ENCODE results near the gene HTR3C. TPM values are rescaled to one million over a fixed set of nuclear protein-coding genes. Genes with fewer than 3 reads are reported as not detected.

The HTR3C gene
- total and polyA plus RNA-seq, 3 donors from 2014 or later = 0.31 TPM; not detected in 2

- intact Hi-C loops (cut with DNase I; ENCODE audit: low total_unique reads) = no loop called here
- DNase-seq = no peak
- Histone ChIP-seq H3K36me3 (ENCODE audit: low read depth, missing control alignments) (no peaks in the 10 kb centered on the region), H3K27ac (no peak overlapping the region), H3K4me3 (peak overlapping the region in 1 of 2 donors; percentile 34), H3K4me1 (no peaks in the 10 kb centered on the region), H3K27me3 (no peaks in the 10 kb centered on the region), H3K9me3 (no peaks in the 10 kb centered on the region)
- TF ChIP-seq CTCF (IDR thresholded peaks at IDR 0.05) (no peak), POLR2A (IDR thresholded peaks at IDR 0.05) (no peak)
- WGBS, 2 donors = 49 to 60% methylated on average over 24 of the region's 24 CpGs
These were observed 47.2 kb downstream of the HTR3C start for GRCh38 chr3:184099806-184100686.

Small RNA genes lying within 50 kb of the gene (small RNA-seq; reads per million reads assigned to genes)
- 0 reads per million in 2 donors for gene RF00019

Other genes with a start within 250 kb of the HTR3C start
- 1 to 10 TPM; 4.8 to 8.3 TPM for gene MAP6D1, start 227.5 kb upstream of the HTR3C start, total RNA-seq
- gene MAP6D1, start 227.5 kb upstream of the HTR3C start, polyA plus RNA-seq (ENCODE audit: insufficient read depth, low read depth, low replicate concordance) = 0.80 TPM
- gene PARL, start 168.2 kb upstream of the HTR3C start, total RNA-seq = 10 to 100 TPM; 57.6 to 64.2 TPM
- gene PARL, start 168.2 kb upstream of the HTR3C start, polyA plus RNA-seq (ENCODE audit: insufficient read depth, low read depth, low replicate concordance) = 55.5 TPM
- 10 to 100 TPM; 61.5 to 77.9 TPM for gene ABCC5, start 35.2 kb upstream of the HTR3C start, total RNA-seq
- 35.2 TPM for gene ABCC5, start 35.2 kb upstream of the HTR3C start, polyA plus RNA-seq (ENCODE audit: insufficient read depth, low read depth, low replicate concordance)
- gene HTR3D, start 21.3 kb upstream of the HTR3C start, total RNA-seq = not detected
- gene HTR3D, start 21.3 kb upstream of the HTR3C start, polyA plus RNA-seq (ENCODE audit: insufficient read depth, low read depth, low replicate concordance) = not detected
- under 1 TPM; 0.31 to 0.63 TPM for gene HTR3E, start 44.0 kb downstream of the HTR3C start, total RNA-seq
- not detected for gene HTR3E, start 44.0 kb downstream of the HTR3C start, polyA plus RNA-seq (ENCODE audit: insufficient read depth, low read depth, low replicate concordance)
- 10 to 100 TPM; 37.2 to 48.1 TPM for gene EIF2B5, start 82.3 kb downstream of the HTR3C start, total RNA-seq
- 36.7 TPM for gene EIF2B5, start 82.3 kb downstream of the HTR3C start, polyA plus RNA-seq (ENCODE audit: insufficient read depth, low read depth, low replicate concordance)
- 10 to 100 TPM; 80.5 to 86.8 TPM for gene DVL3, start 102.3 kb downstream of the HTR3C start, total RNA-seq
- 53.7 TPM for gene DVL3, start 102.3 kb downstream of the HTR3C start, polyA plus RNA-seq (ENCODE audit: insufficient read depth, low read depth, low replicate concordance)
- 100 to 1,000 TPM; 238 to 334 TPM for gene AP2M1, start 121.8 kb downstream of the HTR3C start, total RNA-seq
- gene AP2M1, start 121.8 kb downstream of the HTR3C start, polyA plus RNA-seq (ENCODE audit: insufficient read depth, low read depth, low replicate concordance) = 346 TPM
- gene ABCF3, start 133.2 kb downstream of the HTR3C start, total RNA-seq = 100 to 1,000 TPM; 111 to 115 TPM
- gene ABCF3, start 133.2 kb downstream of the HTR3C start, polyA plus RNA-seq (ENCODE audit: insufficient read depth, low read depth, low replicate concordance) = 69.3 TPM
- gene VWA5B2, start 176.5 kb downstream of the HTR3C start, total RNA-seq = 10 to 100 TPM; 13.8 to 17.6 TPM
- 2.5 TPM for gene VWA5B2, start 176.5 kb downstream of the HTR3C start, polyA plus RNA-seq (ENCODE audit: insufficient read depth, low read depth, low replicate concordance)
- 10 to 100 TPM; 79.4 to 91.7 TPM for gene ALG3, start 195.9 kb downstream of the HTR3C start, total RNA-seq
- 58.7 TPM for gene ALG3, start 195.9 kb downstream of the HTR3C start, polyA plus RNA-seq (ENCODE audit: insufficient read depth, low read depth, low replicate concordance)
- 10 to 100 TPM; 10.2 to 15.0 TPM for gene EEF1AKMT4, start 196.6 kb downstream of the HTR3C start, total RNA-seq
- 16.9 TPM for gene EEF1AKMT4, start 196.6 kb downstream of the HTR3C start, polyA plus RNA-seq (ENCODE audit: insufficient read depth, low read depth, low replicate concordance)
- gene CAMK2N2, start 208.5 kb downstream of the HTR3C start, total RNA-seq = under 1 TPM in 1 of 2 donors, not detected in 1; 0.24 TPM
- gene CAMK2N2, start 208.5 kb downstream of the HTR3C start, polyA plus RNA-seq (ENCODE audit: insufficient read depth, low read depth, low replicate concordance) = 0.40 TPM
- gene ECE2, start 223.0 kb downstream of the HTR3C start, total RNA-seq = 1 to 10 TPM; 1.4 TPM
- gene ECE2, start 223.0 kb downstream of the HTR3C start, polyA plus RNA-seq (ENCODE audit: insufficient read depth, low read depth, low replicate concordance) = 1.1 TPM
- gene PSMD2, start 246.2 kb downstream of the HTR3C start, total RNA-seq = 100 to 1,000 TPM; 289 to 339 TPM
- 379 TPM for gene PSMD2, start 246.2 kb downstream of the HTR3C start, polyA plus RNA-seq (ENCODE audit: insufficient read depth, low read depth, low replicate concordance)